ENCODE data around the gene PDE1A. TPM values are rescaled to one million over a fixed set of nuclear protein-coding genes. Genes with fewer than 3 reads are reported as not detected.

Gene PDE1A
- total RNA-seq, 2 experiments from 2014 or later, result not detected

DNA sequence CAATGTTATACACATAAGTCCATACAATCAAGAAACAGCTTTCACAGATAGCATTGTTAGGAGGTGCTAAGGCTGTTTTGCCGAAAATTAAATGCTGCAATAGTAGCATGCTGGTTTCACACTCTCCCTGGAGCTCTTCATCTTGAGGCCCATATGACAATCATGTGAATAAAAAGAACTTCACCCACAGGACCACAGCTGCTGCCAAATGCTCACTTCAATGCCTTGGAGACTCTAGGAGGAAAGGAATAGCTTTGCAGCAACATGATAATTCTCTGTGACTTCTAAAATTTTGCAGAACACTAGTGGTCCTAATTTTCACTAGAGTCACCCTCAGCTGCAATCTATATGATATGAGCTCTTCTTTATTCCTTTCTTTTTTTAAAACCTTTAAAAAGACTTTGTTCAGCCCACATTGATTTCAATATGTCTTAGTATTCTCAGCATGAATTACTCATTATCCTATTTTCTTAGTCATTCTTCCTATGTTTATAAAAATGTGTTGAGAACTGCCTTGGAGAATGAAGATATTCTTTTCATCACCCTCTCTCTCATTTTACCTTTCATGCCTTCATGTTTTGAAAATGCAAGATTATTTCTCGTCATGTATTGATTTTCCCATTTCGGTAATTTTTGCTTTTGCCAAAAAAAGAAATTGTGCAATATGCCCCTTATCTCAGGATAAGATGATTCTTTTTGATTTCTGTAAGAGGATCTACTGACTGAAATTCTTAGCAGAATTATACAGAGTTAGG is 108.2 kb downstream of the PDE1A start:
- ATAC-seq, result no peak
- DNase-seq, result no peak
- Mint-ChIP-seq H3K27ac (no peak overlapping the region), H3K4me1 (ENCODE audit: low read depth) (no peaks in the 10 kb centered on the region), H3K4me3 (no peak overlapping the region), H3K27me3 (no peaks in the 10 kb centered on the region), H3K9me3 (no peaks in the 10 kb centered on the region), H3K36me3 (ENCODE audit: low read depth) (no peaks in the 10 kb centered on the region)
- TF ChIP-seq, protein P1, sequence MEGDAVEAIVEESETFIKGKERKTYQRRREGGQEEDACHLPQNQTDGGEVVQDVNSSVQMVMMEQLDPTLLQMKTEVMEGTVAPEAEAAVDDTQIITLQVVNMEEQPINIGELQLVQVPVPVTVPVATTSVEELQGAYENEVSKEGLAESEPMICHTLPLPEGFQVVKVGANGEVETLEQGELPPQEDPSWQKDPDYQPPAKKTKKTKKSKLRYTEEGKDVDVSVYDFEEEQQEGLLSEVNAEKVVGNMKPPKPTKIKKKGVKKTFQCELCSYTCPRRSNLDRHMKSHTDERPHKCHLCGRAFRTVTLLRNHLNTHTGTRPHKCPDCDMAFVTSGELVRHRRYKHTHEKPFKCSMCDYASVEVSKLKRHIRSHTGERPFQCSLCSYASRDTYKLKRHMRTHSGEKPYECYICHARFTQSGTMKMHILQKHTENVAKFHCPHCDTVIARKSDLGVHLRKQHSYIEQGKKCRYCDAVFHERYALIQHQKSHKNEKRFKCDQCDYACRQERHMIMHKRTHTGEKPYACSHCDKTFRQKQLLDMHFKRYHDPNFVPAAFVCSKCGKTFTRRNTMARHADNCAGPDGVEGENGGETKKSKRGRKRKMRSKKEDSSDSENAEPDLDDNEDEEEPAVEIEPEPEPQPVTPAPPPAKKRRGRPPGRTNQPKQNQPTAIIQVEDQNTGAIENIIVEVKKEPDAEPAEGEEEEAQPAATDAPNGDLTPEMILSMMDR (IDR thresholded peaks at IDR 0.05), result no peak
- CTCF ChIA-PET, result no interaction called here
- POLR2A ChIA-PET, result interaction anchor here (0.6 kb wide), 1 partner anchor 442 kb away, joined by 3 read pairs; no protein-coding TSS in a partner anchor
- intact Hi-C loops (cut with micrococcal nuclease), result no loop called here

GRCh38 chr2:182316950-182317349 is 109.9 kb downstream of the PDE1A start:
- ChIA-PET CTCF (no interaction called here), POLR2A (no interaction called here)
- ATAC-seq (no peak), DNase-seq (no peak)
- intact Hi-C loops (cut with micrococcal nuclease), result no loop called here
- no peaks in the 10 kb centered on the region for H3K27me3 Mint-ChIP-seq
- H3K4me1 Mint-ChIP-seq (ENCODE audit: low read depth), result no peaks in the 10 kb centered on the region
- no peak overlapping the region for H3K4me3 Mint-ChIP-seq
- TF ChIP-seq, protein P1 (IDR thresholded peaks at IDR 0.05), result no peak
- no peak overlapping the region for H3K27ac Mint-ChIP-seq
- H3K9me3 Mint-ChIP-seq, result no peaks in the 10 kb centered on the region
- H3K36me3 Mint-ChIP-seq (ENCODE audit: low read depth), result no peaks in the 10 kb centered on the region

GRCh38 chr2:182302972-182303371 is 123.9 kb downstream of the PDE1A start:
- Mint-ChIP-seq H3K9me3 (no peaks in the 10 kb centered on the region), H3K27ac (no peak overlapping the region), H3K36me3 (ENCODE audit: low read depth) (no peaks in the 10 kb centered on the region), H3K4me3 (no peak overlapping the region), H3K4me1 (ENCODE audit: low read depth) (no peaks in the 10 kb centered on the region), H3K27me3 (no peaks in the 10 kb centered on the region)
- DNase-seq (no peak), ATAC-seq (no peak)
- ChIA-PET CTCF (no interaction called here), POLR2A (no interaction called here)
- TF ChIP-seq, protein P1 (IDR thresholded peaks at IDR 0.05), result no peak
- intact Hi-C loops (cut with micrococcal nuclease), result no loop called here

GRCh38 chr2:182302174-182302573 is 124.7 kb downstream of the PDE1A start:
- intact Hi-C loops (cut with micrococcal nuclease), result no loop called here
- Mint-ChIP-seq H3K4me3 (no peak overlapping the region), H3K27ac (no peak overlapping the region), H3K36me3 (ENCODE audit: low read depth) (no peaks in the 10 kb centered on the region), H3K9me3 (no peaks in the 10 kb centered on the region), H3K4me1 (ENCODE audit: low read depth) (no peaks in the 10 kb centered on the region), H3K27me3 (no peaks in the 10 kb centered on the region)
- DNase-seq (no peak), ATAC-seq (no peak)
- TF ChIP-seq, protein P1 (IDR thresholded peaks at IDR 0.05), result no peak
- ChIA-PET POLR2A (no interaction called here), CTCF (no interaction called here)

DNA sequence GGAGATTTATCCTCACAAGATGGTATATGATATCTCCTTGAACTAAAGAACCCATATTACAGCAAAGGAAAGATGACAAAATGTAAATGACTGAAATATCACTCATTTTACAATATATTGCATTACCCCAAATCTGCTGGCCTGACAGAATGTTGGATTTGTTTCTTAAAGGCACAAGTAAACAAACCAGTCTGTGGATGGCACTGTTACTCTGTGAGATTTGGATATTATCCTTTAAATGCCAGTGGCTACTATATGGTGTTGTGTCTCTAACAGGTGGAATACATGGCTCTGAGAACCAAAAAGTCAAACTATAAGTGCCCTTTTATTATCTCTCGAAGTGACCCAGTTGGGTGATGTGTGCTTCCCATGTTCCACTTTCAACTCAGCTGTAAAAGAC is 125.7 kb downstream of the PDE1A start:
- no peak for ATAC-seq
- CTCF ChIA-PET, result no interaction called here
- Mint-ChIP-seq H3K27me3 (no peaks in the 10 kb centered on the region), H3K27ac (no peak overlapping the region), H3K36me3 (ENCODE audit: low read depth) (no peaks in the 10 kb centered on the region), H3K4me3 (no peak overlapping the region), H3K4me1 (ENCODE audit: low read depth) (no peaks in the 10 kb centered on the region), H3K9me3 (no peaks in the 10 kb centered on the region)
- POLR2A ChIA-PET, result no interaction called here
- intact Hi-C loops (cut with micrococcal nuclease), result no loop called here
- DNase-seq, result no peak
- TF ChIP-seq, protein P1 (IDR thresholded peaks at IDR 0.05), result no peak
